ENCODE measurements around the gene FGD3. TPM values are rescaled to one million over a fixed set of nuclear protein-coding genes. Genes with fewer than 3 reads are reported as not detected.

FGD3 gene
- total and polyA plus RNA-seq, 2 of the 8 experiments (the other 6 are each of a cell fraction or from before 2014, with no cell fraction given), result 1.4 to 1.9 TPM

DNA sequence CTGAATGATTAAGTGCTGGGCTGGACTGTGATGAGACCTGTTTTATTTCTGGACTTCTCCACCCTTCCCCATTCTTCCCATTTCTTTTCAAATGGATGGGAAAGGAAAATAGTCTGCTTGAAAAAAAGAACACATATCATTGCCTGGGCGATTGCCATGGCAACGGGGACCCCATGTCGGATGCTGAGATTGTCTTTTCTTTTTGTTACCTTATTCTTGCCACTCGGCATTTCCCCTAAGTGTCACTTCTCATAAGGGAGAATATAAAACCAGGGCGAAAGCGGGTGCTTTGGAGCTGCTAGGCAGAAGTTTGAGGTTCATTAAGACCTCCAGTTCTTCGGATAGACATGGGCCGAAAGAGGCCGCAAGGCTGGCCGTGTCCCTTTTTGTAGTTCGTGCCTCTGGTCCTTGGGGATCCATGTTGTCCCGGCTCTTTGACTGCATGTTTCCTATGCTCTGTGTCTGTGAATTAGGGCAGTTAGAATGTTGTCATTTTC, 763 bp downstream of the FGD3 start (continued):
- no peak for TF ChIP-seq CTBP2 (IDR thresholded peaks at IDR 0.05; ENCODE audit: borderline replicate concordance, insufficient read depth, insufficient read length, low read length)
- TF ChIP-seq CHD1 (IDR thresholded peaks at IDR 0.05; ENCODE audit: low read depth, low read length), result no peak
- no peak for TF ChIP-seq EZH2 (IDR thresholded peaks at IDR 0.05; ENCODE audit: low read depth, low read length, severe bottlenecking)
- TF ChIP-seq HDAC6 (IDR thresholded peaks at IDR 0.05; ENCODE audit: low read depth, low read length), result no peak
- no peak for TF ChIP-seq TAF1 (IDR thresholded peaks at IDR 0.05; ENCODE audit: low read depth, low read length)

Measured in H1 (cell line).